Activated T-helper 1 cell treated with anti-CD3 and anti-CD28 coated beads, Interleukin-2, amount 50 U/mL, for 16 hours (primary cell): ENCODE measurements around the gene BRSK2.

Experiments
- DNase-seq, 2 donors: peaks; one replicate each; pipeline ENCODE4 v3.0.0-alpha.2; 2020; ENCODE audit warnings: low read depth in 1 of 2, low spot score in 1 of 2

The BRSK2 gene

DNA sequence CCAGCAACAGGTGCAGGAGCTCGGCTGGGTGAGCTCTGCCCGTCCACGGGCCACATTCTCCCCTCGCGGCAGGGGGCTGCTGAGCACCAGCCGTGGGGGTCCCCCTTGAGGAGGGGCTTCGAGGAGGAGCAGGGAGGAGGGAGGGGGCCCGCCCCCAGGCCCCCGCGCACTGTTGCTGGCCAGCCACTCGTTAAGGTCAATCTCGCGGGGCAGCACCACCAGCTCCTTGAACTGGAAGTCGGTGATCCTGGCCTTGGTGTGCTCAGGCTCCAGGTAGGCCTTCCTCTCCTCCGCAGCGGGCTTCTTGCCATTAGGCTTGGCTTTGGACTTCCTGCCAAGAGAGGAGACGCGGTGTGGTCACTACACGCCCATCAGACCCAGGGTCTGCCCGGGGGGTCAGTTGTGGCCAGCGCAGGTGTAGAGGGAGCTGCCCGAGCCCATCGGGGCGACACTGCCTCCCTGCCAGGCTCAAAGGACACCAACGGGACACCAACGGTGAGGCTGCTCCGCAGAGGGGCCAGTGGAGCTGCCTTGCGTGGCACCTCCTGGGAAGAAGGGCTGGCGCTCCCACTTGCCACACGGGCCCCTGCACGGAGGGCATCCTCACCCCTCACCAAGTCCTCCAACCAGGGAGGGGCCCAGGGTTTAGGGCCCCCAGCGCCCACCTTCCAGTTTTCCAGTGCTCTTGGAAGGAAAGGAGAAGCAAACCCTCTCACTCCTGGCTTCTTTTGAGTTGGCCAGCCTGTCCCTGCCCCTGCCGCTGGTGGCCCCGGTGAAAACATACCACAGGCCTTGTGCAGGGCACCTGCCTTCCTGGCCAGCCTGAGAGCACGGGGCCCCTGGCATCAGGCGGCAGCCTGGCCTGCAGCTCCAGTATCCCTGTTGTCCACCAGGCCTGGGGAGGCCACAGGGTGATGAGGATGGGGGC is 91.1 kb downstream of the BRSK2 start:
- DNase-seq: no peak

DNA sequence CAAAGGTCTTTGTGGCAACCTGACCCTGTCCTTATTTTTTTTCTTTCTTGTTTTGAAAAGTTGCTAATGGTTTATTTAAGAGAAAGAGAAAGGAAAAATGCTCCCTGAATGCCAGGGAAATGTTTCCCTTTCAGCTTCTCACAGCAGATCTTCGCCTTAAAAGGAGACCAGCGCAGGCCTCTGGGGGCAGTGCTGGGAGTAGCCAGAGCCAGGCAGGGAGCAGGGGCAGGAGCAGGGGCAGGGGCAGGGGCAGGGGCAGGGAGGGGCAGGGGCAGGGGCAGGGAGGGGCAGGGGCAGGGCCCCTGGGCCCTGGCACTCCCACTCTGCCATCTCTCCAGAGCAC is 91.7 kb downstream of the BRSK2 start:
- no peak for DNase-seq

DNA sequence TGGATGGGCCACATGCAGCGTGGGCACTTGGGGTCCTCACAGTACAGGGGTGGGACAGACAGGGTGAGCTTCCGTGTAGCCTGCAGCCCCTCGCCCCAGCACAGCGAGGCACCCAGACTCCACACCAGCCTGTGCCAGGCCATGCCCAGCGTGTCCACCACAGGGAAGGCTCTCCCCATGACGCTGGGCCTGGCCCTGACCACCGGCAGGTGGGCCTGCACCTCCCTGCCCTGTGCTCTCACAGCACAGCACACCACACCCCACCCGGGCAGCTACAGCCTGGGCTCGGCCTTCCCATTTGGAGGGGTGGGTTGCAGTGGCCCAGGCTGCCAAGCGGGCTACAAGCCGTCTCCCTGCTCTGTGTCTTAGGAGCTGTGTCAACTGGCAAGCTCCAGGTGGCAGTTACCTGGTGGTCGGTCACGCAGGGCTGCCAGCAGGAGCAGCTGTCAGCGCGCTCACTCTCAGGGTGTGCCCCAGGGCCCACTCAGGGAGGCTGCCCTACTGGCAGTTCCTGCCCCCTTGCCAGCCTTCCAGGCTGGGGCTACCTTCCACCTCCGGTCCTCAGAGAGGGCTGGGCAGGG is 92.2 kb downstream of the BRSK2 start:
- no peak for DNase-seq

DNA sequence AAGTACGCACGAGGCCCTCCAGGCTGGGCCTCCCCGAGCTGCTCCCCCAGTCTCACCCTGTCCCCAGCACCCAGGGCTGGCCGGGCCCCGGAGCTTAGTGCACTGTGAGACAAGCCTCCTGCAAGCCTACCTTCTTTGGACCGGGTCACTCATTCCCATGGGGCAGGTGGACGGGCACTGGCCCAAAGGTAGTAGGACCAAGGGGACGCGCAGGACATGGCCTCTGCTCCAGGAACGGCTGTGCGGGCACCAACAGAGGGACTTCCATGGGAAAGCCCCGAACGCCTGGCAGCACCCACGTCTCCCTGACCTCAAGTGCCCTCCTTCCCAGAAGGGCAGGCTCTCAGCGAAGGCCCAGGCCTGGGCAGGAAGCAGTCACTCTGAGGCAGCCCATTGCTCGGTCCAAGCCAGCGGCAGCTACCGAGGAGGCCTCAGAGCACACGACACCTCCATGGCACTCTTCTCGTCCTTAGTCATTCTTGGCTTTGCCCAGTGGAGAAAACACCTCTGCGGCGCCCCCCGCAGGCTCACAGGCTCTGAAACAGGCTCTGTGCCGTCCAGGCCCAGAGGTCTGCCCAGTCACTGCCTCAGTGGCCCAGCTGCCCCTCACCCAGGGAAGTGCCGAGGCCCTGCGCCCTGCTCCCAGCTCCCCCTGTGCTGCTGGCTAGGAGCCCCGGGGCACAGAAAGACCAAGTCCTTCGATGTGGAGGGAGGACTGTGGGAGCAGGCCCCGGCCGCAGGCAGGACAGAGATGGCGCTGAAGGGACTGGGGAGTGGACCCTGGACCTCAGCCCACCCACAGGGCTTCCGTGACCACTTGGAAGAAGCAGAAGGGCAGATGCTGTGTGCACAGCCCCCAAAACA is 93.1 kb downstream of the BRSK2 start:
- no peak for DNase-seq

DNA sequence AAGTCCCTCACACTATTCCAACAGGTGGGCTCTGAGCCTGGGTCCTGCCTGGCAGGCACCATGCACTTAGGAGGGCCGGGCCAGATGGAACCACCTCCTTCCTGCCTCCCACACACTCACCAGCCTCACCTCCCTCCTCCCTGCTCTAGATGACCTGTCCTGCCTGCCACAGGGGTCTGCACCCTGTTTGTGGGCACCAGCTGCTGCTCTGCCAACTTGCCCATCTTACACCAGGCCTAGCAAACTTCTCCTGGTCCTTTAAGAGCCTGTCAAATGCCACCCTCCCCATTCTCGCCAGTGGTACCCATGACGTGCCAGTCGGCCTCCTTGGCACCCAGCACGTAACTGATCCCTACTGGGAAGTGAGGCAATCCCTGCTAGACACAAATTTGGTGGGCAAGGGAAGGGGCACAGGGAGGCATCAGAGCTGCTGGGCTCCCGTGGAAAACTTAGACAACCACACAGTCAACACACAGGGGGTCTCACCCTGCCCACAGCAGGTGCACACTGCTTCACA is 93.8 kb downstream of the BRSK2 start:
- DNase-seq: no peak

DNA sequence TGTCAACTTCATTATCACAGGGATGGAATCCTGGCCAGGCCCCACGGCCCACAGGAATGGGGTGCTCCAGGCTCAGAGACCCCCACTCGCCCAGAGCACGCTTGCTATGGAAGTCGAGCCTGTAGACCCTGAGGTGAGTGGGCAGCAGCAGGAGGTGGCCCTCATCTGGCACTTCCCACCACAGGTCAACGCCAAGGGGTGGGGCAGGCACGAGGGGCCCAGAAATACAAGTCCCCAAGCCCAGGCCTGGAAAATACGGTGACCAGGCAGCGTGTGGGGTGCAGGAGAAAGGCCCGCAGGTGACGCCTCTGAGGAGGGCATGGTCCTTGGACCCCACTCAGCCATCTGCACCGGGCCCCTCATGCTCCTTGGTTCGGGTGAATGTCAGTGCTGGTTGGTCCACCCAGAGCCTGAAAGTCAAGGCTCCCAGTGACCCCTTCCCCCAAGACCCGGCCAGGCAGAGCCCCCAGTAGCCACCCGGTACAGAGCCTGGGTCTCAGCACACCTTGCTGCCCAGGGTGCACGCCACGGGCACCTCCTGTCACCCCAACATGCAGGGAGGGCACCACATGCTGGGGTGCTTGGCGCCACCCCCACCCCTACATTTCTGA is 94.4 kb downstream of the BRSK2 start:
- DNase-seq: no peak

DNA sequence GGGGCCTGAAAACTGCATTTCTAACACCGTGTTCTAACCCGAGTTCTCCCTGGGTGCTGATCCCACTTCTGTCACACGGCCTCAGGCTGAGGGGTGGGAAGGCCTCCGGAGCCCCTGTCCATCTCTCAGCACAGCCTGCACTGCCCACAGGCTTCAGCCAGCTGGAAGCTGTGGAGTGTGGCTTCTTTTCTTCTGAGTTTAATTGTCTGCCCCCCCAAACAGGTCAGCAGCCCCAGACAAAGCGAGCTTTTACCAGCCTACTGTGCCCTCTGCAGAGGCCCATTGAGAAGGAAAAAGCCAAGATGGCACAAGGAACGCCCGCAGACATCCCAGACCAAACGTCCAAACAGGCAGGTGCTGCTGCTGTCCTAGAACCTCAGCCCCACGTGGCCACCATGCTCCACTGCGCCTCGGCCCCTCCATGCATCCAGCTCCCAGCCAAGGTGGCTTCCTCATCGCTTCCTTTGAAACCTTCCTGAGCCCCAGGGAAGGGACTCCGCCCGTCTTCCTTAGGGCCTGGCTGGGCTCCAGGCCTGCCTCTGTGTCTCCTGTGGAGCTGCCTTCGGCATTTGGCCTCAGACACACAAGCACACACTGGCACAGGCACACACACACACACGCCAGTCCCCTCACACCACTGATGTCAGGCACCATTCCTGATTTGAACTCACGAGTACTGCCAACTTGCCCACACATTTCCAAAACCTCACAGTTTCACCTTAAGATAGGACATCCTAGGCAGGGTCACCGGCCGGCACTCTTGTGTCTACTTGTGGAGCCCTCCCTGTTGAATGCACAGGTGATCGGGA is 95.2 kb downstream of the BRSK2 start:
- no peak for DNase-seq

DNA sequence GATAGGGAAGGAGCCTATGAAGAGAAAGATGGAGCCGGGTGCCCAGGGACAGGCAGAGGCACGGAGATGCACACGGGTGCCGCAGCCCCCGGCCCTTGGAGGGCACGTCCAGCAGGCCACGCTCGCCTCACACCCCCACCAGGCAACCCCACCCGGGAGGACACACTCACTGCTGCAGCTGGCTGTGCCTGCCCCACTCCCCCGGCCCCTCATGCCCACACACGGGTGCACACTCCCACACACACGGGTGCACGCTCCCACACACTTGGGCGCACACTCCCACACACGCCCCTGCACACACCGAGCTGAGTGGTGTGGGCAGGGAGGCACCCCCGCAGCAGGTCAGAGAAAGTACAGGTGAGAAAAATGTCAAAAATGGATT is 95.8 kb downstream of the BRSK2 start:
- no peak for DNase-seq

DNA sequence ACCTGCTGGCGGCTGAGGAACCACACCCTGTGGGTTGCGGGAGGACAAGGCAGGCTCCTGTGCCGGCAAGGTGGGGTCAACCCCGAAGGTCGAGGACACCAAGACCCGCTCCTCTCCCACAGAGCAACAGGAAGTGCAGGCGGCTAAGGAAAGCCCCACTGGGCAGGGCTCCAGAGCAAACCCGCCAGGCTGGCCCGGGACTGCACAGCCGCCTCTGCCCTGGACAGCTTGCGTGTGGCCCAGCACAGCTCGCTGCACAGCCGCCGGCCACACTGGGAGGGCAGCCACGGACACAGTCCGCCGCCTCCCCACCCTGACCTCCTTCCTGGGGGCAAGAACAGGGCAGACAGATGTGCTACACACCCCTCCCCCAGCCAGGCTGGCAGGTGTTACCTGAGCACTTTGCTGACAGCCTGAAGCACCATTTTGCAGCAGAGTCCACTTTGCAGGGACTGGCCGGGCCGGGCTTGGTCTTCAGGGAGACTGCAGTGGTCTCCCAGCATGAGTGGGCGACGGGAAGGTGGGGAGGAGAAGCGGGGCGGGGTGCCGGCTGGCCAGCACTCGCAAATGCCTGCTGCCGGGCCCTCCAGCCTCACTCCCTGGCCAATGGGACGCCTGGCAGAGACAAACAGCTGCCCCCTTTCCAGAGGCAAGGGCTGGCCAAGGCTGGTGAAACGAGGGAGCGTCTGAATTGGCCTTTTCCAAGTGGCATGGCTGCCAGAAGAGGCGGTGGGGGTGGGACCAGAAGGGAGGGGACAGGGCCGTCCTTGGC is 96.5 kb downstream of the BRSK2 start, which contains the start of gene MOB2:
Gene MOB2 (minus strand): TSS at position 726 of the 772 bp plus-strand sequence. CDS start 223 bp downstream, at position 503.
- DNase-seq: no peak

DNA sequence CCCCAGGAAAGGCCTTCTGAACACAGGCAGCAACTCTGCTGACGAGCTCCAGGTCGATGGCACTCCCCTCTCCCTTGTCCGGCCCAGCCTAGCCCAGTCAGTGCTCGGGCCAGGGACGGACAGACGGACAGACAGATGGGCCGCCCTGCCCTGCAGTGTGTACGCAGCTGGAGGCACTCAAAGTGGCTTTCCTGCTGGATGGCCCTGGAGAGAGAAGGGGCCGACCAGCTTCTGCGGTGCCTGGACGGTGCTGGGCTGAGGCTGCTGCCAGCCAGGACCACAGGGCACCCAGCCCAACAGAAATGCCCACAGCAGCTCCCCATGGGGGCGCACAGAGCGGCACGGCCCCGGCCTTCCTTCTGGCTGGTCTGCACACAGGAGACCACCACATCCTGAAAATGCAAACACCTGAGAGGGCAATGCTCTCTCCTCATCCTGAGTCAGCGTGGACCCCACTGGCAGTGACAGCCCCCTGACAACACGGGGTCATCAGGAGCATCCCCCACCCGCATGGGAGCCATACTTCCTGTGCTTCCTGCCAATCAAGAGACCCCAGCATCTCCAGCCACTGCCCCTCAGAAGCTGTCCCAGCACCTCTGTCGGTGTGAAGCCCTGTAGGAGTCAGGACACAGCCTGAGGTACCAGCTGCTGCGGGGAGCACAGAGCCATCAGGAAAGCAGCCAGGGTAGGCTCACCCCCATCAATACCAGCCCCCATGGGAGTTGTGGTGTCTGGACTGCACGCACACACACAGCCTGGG is 97.5 kb downstream of the BRSK2 start:
- DNase-seq: no peak

DNA sequence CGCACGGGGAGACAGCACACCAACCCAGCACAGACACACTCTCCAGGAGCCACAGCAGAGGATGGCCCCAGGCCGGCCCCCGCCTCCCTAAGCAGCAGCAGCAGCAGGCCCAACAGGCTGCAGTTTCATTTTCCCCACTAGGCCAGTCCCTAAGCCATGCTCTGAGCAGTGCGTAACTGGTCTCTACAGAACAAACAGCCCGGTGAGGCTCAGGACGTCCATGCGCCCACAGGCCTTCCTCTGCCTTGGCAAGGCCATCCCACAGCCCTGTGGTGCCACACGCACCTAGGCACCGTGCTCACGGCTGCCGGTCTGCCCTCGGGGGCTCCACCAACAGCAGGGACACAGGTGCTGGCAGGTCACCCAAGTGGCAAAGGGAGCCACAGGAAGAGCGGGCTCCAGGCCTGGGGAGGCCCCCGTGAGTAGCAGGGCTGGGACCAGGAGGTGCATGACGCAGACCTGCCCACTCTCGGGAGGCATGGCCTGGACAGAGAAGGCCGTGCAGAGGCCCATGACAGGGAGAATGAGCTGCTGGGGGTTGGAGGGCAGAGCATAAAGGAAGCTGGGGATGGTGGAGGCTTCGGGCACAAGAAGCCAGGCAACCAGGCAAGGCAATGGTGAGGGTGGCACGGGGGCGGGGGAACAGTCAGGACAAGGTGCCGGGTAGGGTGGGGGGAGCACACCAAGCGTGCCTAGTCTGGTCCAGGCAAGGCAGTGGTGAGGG is 98.3 kb downstream of the BRSK2 start:
- DNase-seq: no peak

DNA sequence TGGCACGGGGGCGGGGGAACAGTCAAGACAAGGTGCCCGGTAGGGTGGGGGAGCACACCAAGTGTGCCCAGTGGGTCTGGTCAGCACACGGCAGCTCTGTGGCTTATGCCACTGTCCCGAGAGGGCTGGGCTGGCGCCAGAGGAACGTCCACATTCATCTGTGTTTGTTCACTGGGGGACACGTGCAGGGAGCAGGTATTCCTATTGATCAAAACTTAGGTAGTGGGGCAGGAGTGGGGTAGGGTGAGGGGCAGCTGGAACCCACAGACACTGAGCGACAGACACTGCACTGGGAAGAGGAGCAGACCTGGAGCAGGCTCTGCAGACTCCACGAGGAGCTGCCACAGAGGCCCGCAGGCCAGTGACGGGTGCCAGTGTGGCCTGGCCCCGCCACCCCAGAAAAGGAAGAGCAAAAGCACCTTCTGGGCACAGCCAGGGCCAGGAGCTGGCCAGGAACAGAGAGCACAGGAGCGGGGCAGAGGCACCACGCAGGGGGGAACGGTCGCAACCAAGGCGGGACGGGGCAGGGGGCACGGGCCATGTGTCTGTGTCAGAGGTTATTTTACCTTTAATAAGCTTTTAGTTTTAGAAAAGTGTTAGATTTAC is 98.9 kb downstream of the BRSK2 start:
- no peak for DNase-seq

DNA sequence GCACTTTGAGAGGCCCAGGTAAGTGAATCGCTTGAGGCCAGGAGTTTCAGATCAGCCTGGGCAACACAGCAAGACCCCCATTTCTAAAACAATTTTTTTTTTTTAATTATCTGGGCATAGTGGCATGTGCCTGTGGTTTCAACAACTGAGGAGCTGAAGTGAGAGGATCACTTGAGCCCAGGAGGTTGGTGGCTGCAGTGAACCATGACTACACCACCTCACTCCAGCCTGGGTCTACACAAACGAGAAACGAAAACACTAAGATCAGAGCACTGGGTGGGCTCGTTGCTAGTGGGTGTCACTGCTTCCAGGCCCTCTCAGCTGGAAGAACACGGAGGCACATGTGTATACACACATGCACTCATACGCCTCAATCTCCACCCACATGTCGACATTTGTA is 100.9 kb downstream of the BRSK2 start:
- DNase-seq: no peak

DNA sequence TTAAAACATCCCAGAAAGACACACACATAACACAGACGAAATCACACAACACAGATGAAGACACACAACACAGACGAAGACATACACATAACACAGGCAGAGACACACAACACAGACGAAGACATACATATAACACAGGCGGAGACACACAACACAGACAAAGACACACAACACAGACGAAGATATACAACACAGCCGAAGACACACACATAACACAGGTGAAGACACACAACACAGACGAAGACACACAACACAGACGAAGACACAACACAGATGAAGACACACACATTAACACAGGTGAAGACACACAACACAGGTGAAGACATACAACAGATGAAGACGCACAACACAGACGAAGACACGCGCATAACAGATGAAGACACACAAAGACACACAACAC is 101.6 kb downstream of the BRSK2 start:
- DNase-seq: no peak

DNA sequence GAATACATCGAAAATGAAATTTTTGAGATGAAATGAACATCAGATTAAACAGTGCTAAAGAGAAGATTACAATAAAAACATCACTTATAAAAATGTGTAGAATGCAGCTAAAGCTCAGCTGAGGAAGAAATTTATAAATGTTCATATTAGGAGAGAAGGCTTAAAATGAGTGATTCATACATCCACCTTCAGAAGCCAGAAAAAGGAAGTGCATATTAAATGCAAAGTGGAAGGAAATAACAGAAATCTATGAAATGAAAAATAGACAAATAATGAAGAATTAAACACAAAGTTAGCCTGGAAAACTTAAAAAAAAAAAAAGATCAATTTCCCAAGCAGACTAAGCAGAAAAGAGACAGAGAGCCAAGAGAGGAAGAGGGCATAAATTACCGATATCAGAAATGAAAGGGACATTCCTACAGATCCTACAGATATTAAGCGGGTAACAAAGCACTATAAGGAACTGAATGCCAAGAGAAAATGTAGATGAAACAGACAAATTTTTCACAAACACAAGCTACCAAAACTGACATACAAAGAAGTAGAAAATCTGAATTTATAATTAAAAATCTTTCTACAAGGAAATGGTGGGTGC is 104.0 kb downstream of the BRSK2 start:
- no peak for DNase-seq

DNA sequence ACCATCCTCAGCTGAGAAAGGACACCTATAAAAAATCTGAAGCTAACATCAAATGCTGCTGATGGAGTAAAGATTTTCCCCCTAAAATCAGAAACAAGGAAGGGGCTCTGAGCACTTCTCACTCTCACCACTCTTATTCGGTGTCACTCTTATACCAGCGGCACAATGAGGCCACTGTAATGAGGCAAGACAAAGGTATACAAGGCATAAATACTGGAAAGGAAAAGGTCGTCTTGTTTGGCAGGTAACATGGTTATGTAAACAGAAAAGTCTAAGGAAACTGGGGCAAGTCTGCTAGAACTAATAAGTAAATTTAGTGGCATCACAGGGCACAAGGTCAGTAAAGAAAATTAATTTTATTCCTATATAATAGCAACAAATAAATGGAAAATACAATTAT is 104.9 kb downstream of the BRSK2 start:
- no peak for DNase-seq

DNA sequence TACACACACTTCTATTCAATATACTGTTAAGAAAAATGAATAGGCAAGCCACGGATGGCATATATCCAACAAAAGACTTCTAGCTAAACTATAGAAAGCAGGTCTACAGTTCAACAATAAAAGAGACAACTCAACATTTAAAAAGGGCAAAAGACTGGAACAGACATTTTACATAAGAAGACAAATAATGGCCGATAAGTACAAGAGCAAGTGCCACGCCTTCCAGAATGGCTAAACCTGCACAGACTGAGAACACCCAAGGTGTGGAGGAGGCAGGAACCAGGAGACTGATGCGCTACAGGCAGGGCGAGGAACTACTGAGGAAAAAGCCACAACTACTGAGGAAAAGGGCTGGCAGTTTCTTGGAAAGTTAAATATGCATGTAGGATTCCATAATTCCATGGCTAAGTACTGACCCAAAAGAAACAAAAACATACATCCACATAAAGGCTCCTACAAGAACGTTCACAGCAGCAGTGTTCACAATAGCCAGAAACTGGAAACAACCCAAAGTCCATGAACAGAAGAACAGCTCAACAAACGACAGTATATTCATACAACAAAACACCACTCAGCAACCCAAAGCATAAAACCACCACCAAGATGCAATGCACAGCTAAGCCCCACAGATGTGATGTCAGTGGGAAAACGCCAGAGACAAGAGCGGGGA is 106.5 kb downstream of the BRSK2 start:
- no peak for DNase-seq
